Endothelial cell of umbilical vein (primary cell): ENCODE results near the gene TTC22. TPM values are rescaled to one million over a fixed set of nuclear protein-coding genes. Genes with fewer than 3 reads are reported as not detected.

Source experiments
- BruUV-seq: library from RNA; stranded (reverse); fragments of 400-500 nt; replicated peaks from 2 replicates; lab custom pipeline; 2021; lab: Mats Ljungman, UMichigan
- CTCF ChIA-PET: fragments of 300-600, 350-600 bp; sonication (Branson Sonifier 250); formaldehyde crosslinking; loops from one replicate; lab custom pipeline; 2021; ENCODE audit warnings: antibody characterized with exemption, inconsistent platforms; lab: Charles Lee
- POLR2A ChIA-PET: fragments of 300-600, 350-600 bp; sonication (Branson Sonifier 250); formaldehyde crosslinking; loops from one replicate; lab custom pipeline; 2021; ENCODE audit warnings: antibody characterized with exemption, inconsistent platforms; lab: Charles Lee
- DNase-seq: peaks from one replicate; pipeline ENCODE4 v3.0.0-alpha.2; 2011; ENCODE audit warnings: low read depth, low spot score
- FAIRE-seq: peaks from 2 replicates; lab custom pipeline; 2011; peaks lifted over from hg19 to GRCh38; lab: Jason Lieb, UNC
- H2AFZ ChIP-seq: 2 replicates; pipeline ENCODE4 v1.6.0; 2012; ENCODE audit warnings: low read depth, low read length, control low read depth, inconsistent platforms
- H3K27ac ChIP-seq: 2 replicates; pipeline ENCODE4 v1.5.1; 2011; ENCODE audit warnings: low read depth, mild to moderate bottlenecking, control low read depth, low read length, moderate library complexity; ENCODE audit not compliant: insufficient read depth
- H3K27me3 ChIP-seq, 2 experiments: 2 replicates each; pipeline versions ENCODE4 v1.6.0 to v1.6.1; 2011; ENCODE audit warnings: low read length in 2 of 2, mixed read lengths in 1 of 2; ENCODE audit not compliant: control insufficient read depth in 2 of 2, insufficient read depth in 2 of 2
- H3K36me3 ChIP-seq, 2 experiments: 2 replicates in 1 of 2; 3 replicates in 1 of 2; pipeline ENCODE4 v1.5.1; 2011; ENCODE audit warnings: low read length in 2 of 2, mild to moderate bottlenecking in 1 of 2, moderate library complexity in 1 of 2; ENCODE audit not compliant: control insufficient read depth in 2 of 2, insufficient read depth in 2 of 2; ENCODE audit errors: extremely low read depth in 1 of 2
- H3K4me1 ChIP-seq: 3 replicates; pipeline ENCODE4 v1.5.1; 2011; ENCODE audit warnings: mild to moderate bottlenecking, low read length; ENCODE audit not compliant: control insufficient read depth, insufficient read depth; ENCODE audit errors: extremely low read depth
- H3K4me2 ChIP-seq: 2 replicates; pipeline ENCODE4 v1.6.1; 2011; ENCODE audit warnings: low read length, control low read depth, mixed read lengths; ENCODE audit not compliant: insufficient read depth
- H3K4me3 ChIP-seq, 3 experiments: fragments of 200-600 bp in 1 of 3; sonication (generic), shearing (Covaris generic) in 1 of 3; replicated peaks in 1 of 3; 2 replicates each; pipeline ENCODE4 v1.5.1; 2011 to 2016; ENCODE audit warnings: control low read depth in 3 of 3, low read length in 3 of 3, mild to moderate bottlenecking in 2 of 3, inconsistent platforms in 1 of 3, low read depth in 1 of 3, moderate library complexity in 1 of 3; ENCODE audit not compliant: insufficient read depth in 1 of 3
- H3K79me2 ChIP-seq: 2 replicates; pipeline ENCODE4 v1.6.0; 2012; ENCODE audit warnings: low read length, inconsistent platforms; ENCODE audit not compliant: control insufficient read depth, insufficient read depth
- H3K9ac ChIP-seq: replicated peaks from 2 replicates; pipeline ENCODE3; 2011; ENCODE audit warnings: low read length, control low read depth; ENCODE audit not compliant: insufficient read depth; ENCODE audit errors: extremely low read depth
- H3K9me1 ChIP-seq: replicated peaks from 3 replicates; pipeline ENCODE4 v1.6.0; 2011; ENCODE audit warnings: mild to moderate bottlenecking, low read length; ENCODE audit not compliant: control insufficient read depth, insufficient read depth; ENCODE audit errors: extremely low read depth
- H3K9me3 ChIP-seq: replicated peaks from 2 replicates; pipeline ENCODE4 v1.5.1; 2012; ENCODE audit warnings: low read length, inconsistent platforms; ENCODE audit not compliant: control insufficient read depth, insufficient read depth
- H4K20me1 ChIP-seq: replicated peaks from 2 replicates; pipeline ENCODE3; 2011; ENCODE audit warnings: mild to moderate bottlenecking, low read length; ENCODE audit not compliant: control insufficient read depth, insufficient read depth; ENCODE audit errors: extremely low read depth
- CTCF ChIP-seq, 2 donors: IDR thresholded peaks; 1 replicate in 1 of 2; 2 replicates in 1 of 2; pipeline ENCODE4 v1.5.1; 2011; ENCODE audit warnings: low read length in 2 of 2, mild to moderate bottlenecking in 2 of 2, moderate library complexity in 2 of 2, control low read depth in 1 of 2, inconsistent platforms in 1 of 2, low read depth in 1 of 2; ENCODE audit not compliant: insufficient read depth in 1 of 2; ENCODE audit errors: extremely low read depth in 1 of 2
- EZH2 ChIP-seq: IDR thresholded peaks from 2 replicates; pipeline ENCODE4 v1.6.1; 2012; ENCODE audit warnings: borderline replicate concordance, low read depth, mild to moderate bottlenecking, moderate library complexity, low read length, inconsistent platforms; ENCODE audit not compliant: severe bottlenecking
- FOS ChIP-seq: IDR thresholded peaks from 2 replicates; pipeline ENCODE4 v1.6.1; 2011; ENCODE audit warnings: mild to moderate bottlenecking, low read length, moderate library complexity, borderline replicate concordance; ENCODE audit not compliant: insufficient read depth
- GATA2 ChIP-seq: IDR thresholded peaks from 2 replicates; pipeline ENCODE4 v1.7.0; 2011; ENCODE audit warnings: low read depth, mild to moderate bottlenecking, moderate library complexity, mixed read lengths, low read length; ENCODE audit not compliant: insufficient read length, insufficient read depth
- JUN ChIP-seq: IDR thresholded peaks from 2 replicates; pipeline ENCODE4 v1.6.1; 2011; ENCODE audit warnings: borderline replicate concordance, low read depth; ENCODE audit not compliant: insufficient read length, insufficient read depth
- MAX ChIP-seq: IDR thresholded peaks from 2 replicates; pipeline ENCODE4 v1.6.1; 2011; ENCODE audit not compliant: insufficient read depth, insufficient read length
- MYC ChIP-seq: IDR thresholded peaks from one replicate; pipeline ENCODE4 v1.6.1; 2011; ENCODE audit warnings: mild to moderate bottlenecking, low read depth, low read length
- POLR2A ChIP-seq: IDR thresholded peaks from 2 replicates; pipeline ENCODE4 v1.6.1; 2012; ENCODE audit warnings: low read depth, mild to moderate bottlenecking, control low read depth, low read length
- POLR2AphosphoS5 ChIP-seq: IDR thresholded peaks from 2 replicates; pipeline ENCODE4 v1.6.1; 2012; ENCODE audit warnings: low read depth, mild to moderate bottlenecking, control low read depth, low read length, moderate library complexity; ENCODE audit not compliant: insufficient read depth
- dilution Hi-C: fragments of 300-500 bp; cut with MboI; formaldehyde crosslinking; loops from one replicate; pipeline ENCODE4 v1.15.0; 2019; ENCODE audit warnings: low sequenced_read_pairs; ENCODE audit not compliant: extremely low pct_ligation_motif_present
- intact Hi-C: fragments of 100-400 bp; cut with micrococcal nuclease; formaldehyde crosslinking; loops from one replicate; pipeline ENCODE4 v1.10.0; 2022
- polyA plus RNA-seq, 4 experiments: library from polyadenylated mRNA; depleted of rRNA in 3 of 4; stranded (reverse) in 3 of 4; unstranded in 1 of 4; fragments of >200 nt; gene quantifications; 2 replicates each; pipeline versions ENCODE4 v1.2.1 to v1.2.3, GENCODE V29; 2011 to 2012; ENCODE audit warnings: missing spikeins in 1 of 4
- total RNA-seq: library from RNA; stranded (reverse); gene quantifications from 2 replicates; pipeline ENCODE4 v1.2.3, GENCODE V29; 2021

Gene TTC22
- total and polyA plus RNA-seq, 2 donors (not counting 3 experiments of a cell fraction or from before 2014, with no cell fraction given): not detected

GRCh38 chr1:54754045-54754444 is 47.1 kb downstream of the TTC22 start:
- ChIA-PET CTCF (no interaction called here), POLR2A (no interaction called here)
- H3K4me1 ChIP-seq: no peaks in the 10 kb centered on the region
- peaks cover 0 to 11% of the 10 kb centered on the region in 2 experiments for H3K36me3 ChIP-seq
- H3K4me3 ChIP-seq: no peak overlapping the region
- no peak overlapping the region for H2AFZ ChIP-seq
- H3K27me3 ChIP-seq: no peaks in the 10 kb centered on the region
- intact Hi-C loops: no loop called here
- FAIRE-seq (no peak), DNase-seq (no peak)
- TF ChIP-seq MAX (no peak), JUN (no peak), POLR2AphosphoS5 (no peak), GATA2 (no peak), FOS (no peak), EZH2 (no peak), MYC (no peak), CTCF (IDR thresholded peaks at IDR 0.05; ENCODE audit: extremely low read depth in 1 of 2, insufficient read depth in 1 of 2, low read depth in 1 of 2, low read length in 2 of 2) (no peak), POLR2A (no peak)
- dilution Hi-C loops: no loop called here
- no peak overlapping the region for H3K4me2 ChIP-seq
- H3K9me1 ChIP-seq: no peaks in the 10 kb centered on the region
- no peaks in the 10 kb centered on the region for H3K9me3 ChIP-seq
- no peak overlapping the region for H3K9ac ChIP-seq
- H3K79me2 ChIP-seq: no peaks in the 10 kb centered on the region
- no peak overlapping the region for H3K27ac ChIP-seq
- no peaks in the 10 kb centered on the region for H4K20me1 ChIP-seq
- BruUV-seq: no TSS peak
